Keratinocyte (primary cell): ENCODE results near the gene MMP11. TPM values are rescaled to one million over a fixed set of nuclear protein-coding genes. Genes with fewer than 3 reads are reported as not detected.

Experiments used
- DNase-seq: peaks from one replicate; pipeline ENCODE4 v3.0.0-alpha.2; 2011; ENCODE audit warnings: low read depth, missing footprints, low spot score
- FAIRE-seq: peaks from 2 replicates; lab custom pipeline; 2011; peaks lifted over from hg19 to GRCh38; lab: Jason Lieb, UNC
- H2AFZ ChIP-seq: 2 replicates; pipeline ENCODE4 v1.6.0; 2012; ENCODE audit warnings: low read length, control low read depth, inconsistent platforms; ENCODE audit not compliant: control insufficient read depth
- H3K27ac ChIP-seq: 2 replicates; pipeline ENCODE4 v1.5.1; 2011; ENCODE audit warnings: low read length; ENCODE audit not compliant: control insufficient read depth, insufficient read depth
- H3K27me3 ChIP-seq: 3 replicates; pipeline ENCODE4 v1.6.0; 2011; ENCODE audit warnings: low read length; ENCODE audit not compliant: control insufficient read depth, insufficient read depth; ENCODE audit errors: extremely low read depth
- H3K36me3 ChIP-seq, 2 experiments: 2 replicates in 1 of 2; 3 replicates in 1 of 2; pipeline ENCODE4 v1.5.1; 2011; ENCODE audit warnings: low read length in 2 of 2, mild to moderate bottlenecking in 1 of 2; ENCODE audit not compliant: control insufficient read depth in 2 of 2, insufficient read depth in 2 of 2; ENCODE audit errors: extremely low read depth in 1 of 2
- H3K4me1 ChIP-seq: 3 replicates; pipeline ENCODE4 v1.5.1; 2011; ENCODE audit warnings: low read length; ENCODE audit not compliant: control insufficient read depth, insufficient read depth; ENCODE audit errors: extremely low read depth
- H3K4me2 ChIP-seq: 3 replicates; pipeline ENCODE4 v1.6.0; 2011; ENCODE audit warnings: low read depth, low read length; ENCODE audit not compliant: control insufficient read depth, insufficient read depth; ENCODE audit errors: extremely low read depth
- H3K4me3 ChIP-seq, 3 experiments: fragments of 200-600 bp in 1 of 3; sonication (generic) in 1 of 3; 2 replicates in 2 of 3; 3 replicates in 1 of 3; pipeline ENCODE4 v1.5.1; 2011 to 2016; ENCODE audit warnings: low read length in 3 of 3, mild to moderate bottlenecking in 3 of 3, control low read depth in 2 of 3, inconsistent platforms in 1 of 3, low read depth in 1 of 3, mixed read lengths in 1 of 3, mixed run types in 1 of 3, moderate library complexity in 1 of 3; ENCODE audit not compliant: control insufficient read depth in 2 of 3, insufficient read depth in 2 of 3; ENCODE audit errors: extremely low read depth in 1 of 3
- H3K79me2 ChIP-seq: 2 replicates; pipeline ENCODE4 v1.6.0; 2012; ENCODE audit warnings: low read length; ENCODE audit not compliant: control insufficient read depth, insufficient read depth
- H3K9ac ChIP-seq: 3 replicates; pipeline ENCODE4 v1.6.0; 2011; ENCODE audit warnings: low read length; ENCODE audit not compliant: control insufficient read depth, insufficient read depth; ENCODE audit errors: extremely low read depth
- H3K9me1 ChIP-seq: 3 replicates; pipeline ENCODE4 v1.6.0; 2011; ENCODE audit warnings: low read length; ENCODE audit not compliant: control insufficient read depth, insufficient read depth; ENCODE audit errors: extremely low read depth
- H3K9me3 ChIP-seq: 2 replicates; pipeline ENCODE4 v1.5.1; 2012; ENCODE audit warnings: low read depth, low read length; ENCODE audit not compliant: control insufficient read depth
- H4K20me1 ChIP-seq: 3 replicates; pipeline ENCODE4 v1.6.0; 2011; ENCODE audit warnings: low read length; ENCODE audit not compliant: control insufficient read depth, insufficient read depth; ENCODE audit errors: extremely low read depth
- CTCF ChIP-seq, 3 experiments: IDR thresholded peaks in 1 of 3; conservative IDR thresholded peaks in 1 of 3; optimal IDR thresholded peaks in 1 of 3; 2 replicates in 2 of 3; 3 replicates in 1 of 3; pipeline versions ENCODE3 to v1.5.1; 2011; ENCODE audit warnings: low read length in 3 of 3, mild to moderate bottlenecking in 3 of 3, moderate library complexity in 2 of 3, control low read depth in 1 of 3, inconsistent platforms in 1 of 3; ENCODE audit not compliant: insufficient read depth in 2 of 3; ENCODE audit errors: extremely low read depth in 1 of 3
- EZH2 ChIP-seq: IDR thresholded peaks from one replicate; pipeline ENCODE4 v1.6.1; 2012; ENCODE audit warnings: inconsistent platforms, mild to moderate bottlenecking, low read length, moderate library complexity
- dilution Hi-C: fragments of 300-500 bp; cut with MboI; formaldehyde crosslinking; loops from one replicate; pipeline ENCODE4 v1.7.0; 2020; ENCODE audit warnings: low sequenced_read_pairs; ENCODE audit not compliant: extremely low pct_ligation_motif_present
- polyA plus RNA-seq, 5 experiments: library from polyadenylated mRNA; depleted of rRNA in 3 of 5; stranded (reverse) in 3 of 5; stranded (forward) in 1 of 5; unstranded in 1 of 5; fragments of >200 nt; gene quantifications; 1 replicate in 1 of 5; 2 replicates in 3 of 5; 3 replicates in 1 of 5; pipeline versions ENCODE4 v1.2.1 to v1.2.3, GENCODE V29; 2011 to 2012; ENCODE audit warnings: missing spikeins in 2 of 5, low read depth in 1 of 5, low replicate concordance in 1 of 5

Gene MMP11
- polyA plus RNA-seq, 1 donor (not counting 4 experiments of a cell fraction or from before 2014, with no cell fraction given) = 0.13 TPM

- dilution Hi-C loops = no loop called here
- Histone ChIP-seq H3K9me1 (no peaks in the 10 kb centered on the region), H3K79me2 (peaks cover 3% of the 10 kb centered on the region), H3K27me3 (no peaks in the 10 kb centered on the region), H3K36me3 (no peaks in the 10 kb centered on the region), H3K9me3 (no peaks in the 10 kb centered on the region), H3K4me1 (peaks cover 11% of the 10 kb centered on the region), H2AFZ (no peak overlapping the region), H3K4me3 (no peak overlapping the region), H3K27ac (no peak overlapping the region), H4K20me1 (no peaks in the 10 kb centered on the region), H3K9ac (no peak overlapping the region), H3K4me2 (no peak overlapping the region)
- DNase-seq (no peak), FAIRE-seq (no peak)
- no peak for TF ChIP-seq CTCF (optimal IDR thresholded peaks at IDR 0.05 in 1 of 3, IDR thresholded peaks at IDR 0.05 in 1 of 3, conservative IDR thresholded peaks at IDR 0.05 in 1 of 3; ENCODE audit: extremely low read depth in 1 of 3, insufficient read depth in 2 of 3, low read length in 3 of 3)
- TF ChIP-seq EZH2 = no peak
Observed at GRCh38 chr22:23753385-23753784, 19.3 kb upstream of the MMP11 start.

GRCh38 chr22:23754220-23754919, 18.3 kb upstream of the MMP11 start, which contains the start of gene VPREB3:
VPREB3 (minus strand) TSS chr22:23754425; CDS start chr22:23754363, 62 bp downstream.
- Histone ChIP-seq H3K4me2 (no peak within 1 kb of the TSS), H3K27ac (no peak within 1 kb of the TSS), H3K36me3 (no peaks in the 10 kb centered on the region), H4K20me1 (no peaks in the 10 kb centered on the region), H3K27me3 (no peaks in the 10 kb centered on the region), H3K4me3 (no peak within 1 kb of the TSS), H3K9me3 (no peaks in the 10 kb centered on the region), H3K4me1 (peaks cover 11% of the 10 kb centered on the region), H3K9me1 (no peaks in the 10 kb centered on the region), H2AFZ (no peak within 1 kb of the TSS), H3K9ac (no peak within 1 kb of the TSS), H3K79me2 (peaks cover 3% of the 10 kb centered on the region)
- dilution Hi-C loops = no loop called here
- no peak for TF ChIP-seq EZH2
- TF ChIP-seq CTCF (optimal IDR thresholded peaks at IDR 0.05 in 1 of 3, IDR thresholded peaks at IDR 0.05 in 1 of 3, conservative IDR thresholded peaks at IDR 0.05 in 1 of 3; ENCODE audit: extremely low read depth in 1 of 3, insufficient read depth in 2 of 3, low read length in 3 of 3) = no peak
- FAIRE-seq = no peak
- DNase-seq = no peak
